Keratinocyte (primary cell): ENCODE results near the gene SYNE2. TPM values are rescaled to one million over a fixed set of nuclear protein-coding genes. Genes with fewer than 3 reads are reported as not detected.

Experiments
- DNase-seq: peaks from one replicate; pipeline ENCODE4 v3.0.0-alpha.2; 2011; ENCODE audit warnings: low read depth, missing footprints, low spot score
- FAIRE-seq: peaks from 2 replicates; lab custom pipeline; 2011; peaks lifted over from hg19 to GRCh38; lab: Jason Lieb, UNC
- H2AFZ ChIP-seq: 2 replicates; pipeline ENCODE4 v1.6.0; 2012; ENCODE audit warnings: low read length, control low read depth, inconsistent platforms; ENCODE audit not compliant: control insufficient read depth
- H3K27ac ChIP-seq: 2 replicates; pipeline ENCODE4 v1.5.1; 2011; ENCODE audit warnings: low read length; ENCODE audit not compliant: control insufficient read depth, insufficient read depth
- H3K27me3 ChIP-seq: 3 replicates; pipeline ENCODE4 v1.6.0; 2011; ENCODE audit warnings: low read length; ENCODE audit not compliant: control insufficient read depth, insufficient read depth; ENCODE audit errors: extremely low read depth
- H3K36me3 ChIP-seq, 2 experiments: 2 replicates in 1 of 2; 3 replicates in 1 of 2; pipeline ENCODE4 v1.5.1; 2011; ENCODE audit warnings: low read length in 2 of 2, mild to moderate bottlenecking in 1 of 2; ENCODE audit not compliant: control insufficient read depth in 2 of 2, insufficient read depth in 2 of 2; ENCODE audit errors: extremely low read depth in 1 of 2
- H3K4me1 ChIP-seq: 3 replicates; pipeline ENCODE4 v1.5.1; 2011; ENCODE audit warnings: low read length; ENCODE audit not compliant: control insufficient read depth, insufficient read depth; ENCODE audit errors: extremely low read depth
- H3K4me2 ChIP-seq: 3 replicates; pipeline ENCODE4 v1.6.0; 2011; ENCODE audit warnings: low read depth, low read length; ENCODE audit not compliant: control insufficient read depth, insufficient read depth; ENCODE audit errors: extremely low read depth
- H3K4me3 ChIP-seq, 3 experiments: fragments of 200-600 bp in 1 of 3; sonication (generic) in 1 of 3; 2 replicates in 2 of 3; 3 replicates in 1 of 3; pipeline ENCODE4 v1.5.1; 2011 to 2016; ENCODE audit warnings: low read length in 3 of 3, mild to moderate bottlenecking in 3 of 3, control low read depth in 2 of 3, inconsistent platforms in 1 of 3, low read depth in 1 of 3, mixed read lengths in 1 of 3, mixed run types in 1 of 3, moderate library complexity in 1 of 3; ENCODE audit not compliant: control insufficient read depth in 2 of 3, insufficient read depth in 2 of 3; ENCODE audit errors: extremely low read depth in 1 of 3
- H3K79me2 ChIP-seq: 2 replicates; pipeline ENCODE4 v1.6.0; 2012; ENCODE audit warnings: low read length; ENCODE audit not compliant: control insufficient read depth, insufficient read depth
- H3K9ac ChIP-seq: 3 replicates; pipeline ENCODE4 v1.6.0; 2011; ENCODE audit warnings: low read length; ENCODE audit not compliant: control insufficient read depth, insufficient read depth; ENCODE audit errors: extremely low read depth
- H3K9me1 ChIP-seq: 3 replicates; pipeline ENCODE4 v1.6.0; 2011; ENCODE audit warnings: low read length; ENCODE audit not compliant: control insufficient read depth, insufficient read depth; ENCODE audit errors: extremely low read depth
- H3K9me3 ChIP-seq: 2 replicates; pipeline ENCODE4 v1.5.1; 2012; ENCODE audit warnings: low read depth, low read length; ENCODE audit not compliant: control insufficient read depth
- H4K20me1 ChIP-seq: 3 replicates; pipeline ENCODE4 v1.6.0; 2011; ENCODE audit warnings: low read length; ENCODE audit not compliant: control insufficient read depth, insufficient read depth; ENCODE audit errors: extremely low read depth
- EZH2 ChIP-seq: IDR thresholded peaks from one replicate; pipeline ENCODE4 v1.6.1; 2012; ENCODE audit warnings: inconsistent platforms, mild to moderate bottlenecking, low read length, moderate library complexity
- dilution Hi-C: fragments of 300-500 bp; cut with MboI; formaldehyde crosslinking; loops from one replicate; pipeline ENCODE4 v1.7.0; 2020; ENCODE audit warnings: low sequenced_read_pairs; ENCODE audit not compliant: extremely low pct_ligation_motif_present
- polyA plus RNA-seq, 5 experiments: library from polyadenylated mRNA; depleted of rRNA in 3 of 5; stranded (reverse) in 3 of 5; stranded (forward) in 1 of 5; unstranded in 1 of 5; fragments of >200 nt; gene quantifications; 1 replicate in 1 of 5; 2 replicates in 3 of 5; 3 replicates in 1 of 5; pipeline versions ENCODE4 v1.2.1 to v1.2.3, GENCODE V29; 2011 to 2012; ENCODE audit warnings: missing spikeins in 2 of 5, low read depth in 1 of 5, low replicate concordance in 1 of 5
- TF ChIP-seq, protein P1 (sequence below), 3 experiments: IDR thresholded peaks in 1 of 3; conservative IDR thresholded peaks in 1 of 3; optimal IDR thresholded peaks in 1 of 3; 2 replicates in 2 of 3; 3 replicates in 1 of 3; pipeline versions ENCODE3 to v1.5.1; 2011; ENCODE audit warnings: low read length in 3 of 3, mild to moderate bottlenecking in 3 of 3, moderate library complexity in 2 of 3, control low read depth in 1 of 3, inconsistent platforms in 1 of 3; ENCODE audit not compliant: insufficient read depth in 2 of 3; ENCODE audit errors: extremely low read depth in 1 of 3

SYNE2 gene
- polyA plus RNA-seq, 1 donor (not counting 4 experiments of a cell fraction or from before 2014, with no cell fraction given) = 9.9 TPM

DNA sequence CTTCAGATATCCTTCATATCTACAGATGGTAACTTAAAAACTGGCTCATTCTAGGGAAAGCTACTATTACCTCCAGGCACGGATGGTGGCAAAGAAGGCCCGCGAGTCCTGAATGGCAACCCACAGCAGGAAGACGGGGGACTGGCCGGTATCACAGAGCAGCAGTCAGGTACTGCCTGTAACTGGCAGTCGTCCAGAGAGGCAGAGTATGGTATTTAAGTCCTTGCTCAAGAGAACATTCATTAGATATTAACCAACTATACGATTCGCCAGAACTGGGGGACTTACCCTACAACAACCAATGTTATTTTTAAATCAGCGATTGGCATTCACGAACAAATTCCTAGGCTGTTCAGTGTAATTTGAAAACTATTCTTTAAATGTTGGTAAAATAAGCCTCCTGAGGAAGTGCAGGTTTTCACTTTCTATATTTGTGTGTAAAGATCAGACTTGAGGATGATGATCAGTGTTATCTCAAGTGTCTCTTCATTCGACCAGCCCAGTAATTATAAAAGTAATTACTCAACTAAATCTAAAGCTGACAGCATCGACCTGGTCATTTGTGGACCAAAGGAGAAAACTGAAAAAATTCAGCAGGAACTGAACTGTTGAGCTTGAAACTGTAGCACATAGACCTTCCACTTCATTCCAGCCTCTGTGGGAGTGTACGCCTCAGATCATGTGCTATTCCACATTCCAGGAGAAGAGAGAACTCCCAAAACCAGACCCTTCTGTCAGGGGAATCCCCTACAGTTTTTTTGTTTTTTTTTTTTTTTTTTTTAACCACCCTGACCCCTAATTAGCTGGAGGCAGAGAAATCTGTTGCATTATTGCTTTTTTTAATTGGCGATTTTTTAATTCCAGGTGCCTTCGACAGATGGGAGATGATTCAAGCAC, 365.8 kb downstream of the SYNE2 start:
- dilution Hi-C loops = no loop called here
- H3K36me3 ChIP-seq = peaks cover 15 to 26% of the 10 kb centered on the region in 2 experiments
- no peak for FAIRE-seq

DNA sequence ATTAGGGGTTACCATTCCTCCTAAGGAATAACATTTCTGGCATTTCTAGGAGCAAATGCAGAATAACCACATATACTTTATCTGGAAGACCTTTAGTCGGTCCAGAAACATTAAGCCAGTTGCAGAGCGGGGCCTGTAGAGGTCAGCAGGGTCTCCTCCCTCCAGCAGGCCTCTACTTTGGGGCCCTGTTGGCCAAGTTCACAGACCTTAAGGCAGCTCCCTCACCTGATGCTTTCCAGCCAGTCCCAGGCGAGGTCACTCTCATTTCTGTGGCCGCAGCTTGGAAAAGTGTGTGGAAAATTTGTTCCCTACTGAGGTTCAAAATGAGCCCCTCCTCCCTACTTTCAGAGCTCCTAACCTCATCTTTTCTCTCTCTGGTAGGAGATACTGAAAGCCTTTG, 367.3 kb downstream of the SYNE2 start:
- no peaks in the 10 kb centered on the region for H3K9me3 ChIP-seq
- DNase-seq (no peak), FAIRE-seq (no peak)
- no peaks in the 10 kb centered on the region for H3K9me1 ChIP-seq
- TF ChIP-seq EZH2 = no peak
- TF ChIP-seq, protein P1, sequence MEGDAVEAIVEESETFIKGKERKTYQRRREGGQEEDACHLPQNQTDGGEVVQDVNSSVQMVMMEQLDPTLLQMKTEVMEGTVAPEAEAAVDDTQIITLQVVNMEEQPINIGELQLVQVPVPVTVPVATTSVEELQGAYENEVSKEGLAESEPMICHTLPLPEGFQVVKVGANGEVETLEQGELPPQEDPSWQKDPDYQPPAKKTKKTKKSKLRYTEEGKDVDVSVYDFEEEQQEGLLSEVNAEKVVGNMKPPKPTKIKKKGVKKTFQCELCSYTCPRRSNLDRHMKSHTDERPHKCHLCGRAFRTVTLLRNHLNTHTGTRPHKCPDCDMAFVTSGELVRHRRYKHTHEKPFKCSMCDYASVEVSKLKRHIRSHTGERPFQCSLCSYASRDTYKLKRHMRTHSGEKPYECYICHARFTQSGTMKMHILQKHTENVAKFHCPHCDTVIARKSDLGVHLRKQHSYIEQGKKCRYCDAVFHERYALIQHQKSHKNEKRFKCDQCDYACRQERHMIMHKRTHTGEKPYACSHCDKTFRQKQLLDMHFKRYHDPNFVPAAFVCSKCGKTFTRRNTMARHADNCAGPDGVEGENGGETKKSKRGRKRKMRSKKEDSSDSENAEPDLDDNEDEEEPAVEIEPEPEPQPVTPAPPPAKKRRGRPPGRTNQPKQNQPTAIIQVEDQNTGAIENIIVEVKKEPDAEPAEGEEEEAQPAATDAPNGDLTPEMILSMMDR (optimal IDR thresholded peaks at IDR 0.05 in 1 of 3, IDR thresholded peaks at IDR 0.05 in 1 of 3, conservative IDR thresholded peaks at IDR 0.05 in 1 of 3; ENCODE audit: extremely low read depth in 1 of 3, insufficient read depth in 2 of 3, low read length in 3 of 3) = no peak
- H3K36me3 ChIP-seq = peaks cover 15 to 22% of the 10 kb centered on the region in 2 experiments
- H4K20me1 ChIP-seq = no peaks in the 10 kb centered on the region
- H3K9ac ChIP-seq = no peak overlapping the region
- dilution Hi-C loops = no loop called here
- no peaks in the 10 kb centered on the region for H3K79me2 ChIP-seq
- H3K4me3 ChIP-seq = no peak overlapping the region
- H3K27ac ChIP-seq = no peak overlapping the region
- no peaks in the 10 kb centered on the region for H3K4me1 ChIP-seq
- no peak overlapping the region for H3K4me2 ChIP-seq
- no peak overlapping the region for H2AFZ ChIP-seq
- no peaks in the 10 kb centered on the region for H3K27me3 ChIP-seq

More for the DNA sequence above, 365.8 kb downstream of the SYNE2 start:
- H3K4me2 ChIP-seq = no peak overlapping the region
- H4K20me1 ChIP-seq = no peaks in the 10 kb centered on the region
- no peak overlapping the region for H3K9ac ChIP-seq
- H2AFZ ChIP-seq = no peak overlapping the region
- H3K9me3 ChIP-seq = no peaks in the 10 kb centered on the region
- DNase-seq = no peak
- no peaks in the 10 kb centered on the region for H3K79me2 ChIP-seq
- H3K4me1 ChIP-seq = peaks cover 1% of the 10 kb centered on the region
- H3K9me1 ChIP-seq = no peaks in the 10 kb centered on the region
- H3K4me3 ChIP-seq = no peak overlapping the region
- H3K27me3 ChIP-seq = no peaks in the 10 kb centered on the region
- H3K27ac ChIP-seq = no peak overlapping the region
- TF ChIP-seq EZH2 = no peak
- TF ChIP-seq, protein P1 (optimal IDR thresholded peaks at IDR 0.05 in 1 of 3, IDR thresholded peaks at IDR 0.05 in 1 of 3, conservative IDR thresholded peaks at IDR 0.05 in 1 of 3; ENCODE audit: extremely low read depth in 1 of 3, insufficient read depth in 2 of 3, low read length in 3 of 3) = no peak
